SU-DHL-6 (cell line): ENCODE data around the gene IL17B.

ENCODE experiments used
- H2AFZ ChIP-seq: fragments of 200-600 bp; sonication (generic); 2 replicates; pipeline ENCODE4 v1.6.1; 2014; ENCODE audit warnings: low read depth, mild to moderate bottlenecking, moderate library complexity, mixed read lengths, antibody characterized with exemption, low read length; ENCODE audit not compliant: severe bottlenecking
- H3F3A ChIP-seq: fragments of 200-600 bp; shearing (Covaris generic); 2 replicates; pipeline ENCODE4 v1.6.0; 2016; ENCODE audit warnings: antibody characterized with exemption, mild to moderate bottlenecking; ENCODE audit not compliant: insufficient read depth
- H3K27ac ChIP-seq: fragments of 200-600 bp; sonication (generic); 2 replicates; pipeline ENCODE4 v1.5.1; 2016; ENCODE audit warnings: low read depth, mild to moderate bottlenecking, low read length, moderate library complexity, mixed read lengths
- H3K27me3 ChIP-seq: fragments of 200-600 bp; sonication (generic), shearing (Covaris generic); 2 replicates; pipeline ENCODE4 v1.6.0; 2014; ENCODE audit warnings: mild to moderate bottlenecking, low read length
- H3K36me3 ChIP-seq: fragments of 200-600 bp; sonication (generic); 2 replicates; pipeline ENCODE4 v1.6.1; 2014; ENCODE audit warnings: mild to moderate bottlenecking, low read length, mixed read lengths
- H3K4me2 ChIP-seq: fragments of 300-600, 200-600 bp; shearing (Covaris generic), sonication (generic); 2 replicates; pipeline ENCODE4 v1.6.0; 2014; ENCODE audit warnings: low read length, low read depth, mild to moderate bottlenecking; ENCODE audit not compliant: poor library complexity, severe bottlenecking
- H3K4me3 ChIP-seq: fragments of 200-600 bp; sonication (generic); 2 replicates; pipeline ENCODE4 v1.5.1; 2014; ENCODE audit warnings: antibody characterized with exemption, low read length, mild to moderate bottlenecking, mixed read lengths; ENCODE audit not compliant: insufficient read depth, poor library complexity, severe bottlenecking
- H3K79me2 ChIP-seq: fragments of 200-600 bp; sonication (generic); 2 replicates; pipeline ENCODE4 v1.6.1; 2014; ENCODE audit warnings: mild to moderate bottlenecking, low read length, moderate library complexity; ENCODE audit not compliant: insufficient read depth
- H3K9ac ChIP-seq: fragments of 200-600 bp; sonication (generic); 2 replicates; pipeline ENCODE4 v1.7.0; 2014; ENCODE audit warnings: mild to moderate bottlenecking, low read length
- H3K9me2 ChIP-seq: fragments of 200-600 bp; sonication (generic); replicated peaks from 2 replicates; pipeline ENCODE4 v1.6.1; 2014; ENCODE audit warnings: low read length; ENCODE audit not compliant: insufficient read depth
- H3K9me3 ChIP-seq: fragments of 200-600 bp; sonication (generic); 2 replicates; pipeline ENCODE4 v1.6.1; 2014; ENCODE audit warnings: low read length, mixed read lengths; ENCODE audit not compliant: insufficient read depth
- H4K20me1 ChIP-seq: fragments of 200-600 bp; sonication (generic); 2 replicates; pipeline ENCODE4 v1.6.1; 2014; ENCODE audit warnings: low read depth, mild to moderate bottlenecking, antibody characterized with exemption, low read length, moderate library complexity, mixed read lengths
- CTCF ChIP-seq: fragments of 200-600 bp; sonication (generic); IDR thresholded peaks from one replicate; pipeline ENCODE4 v1.5.1; 2017; ENCODE audit warnings: antibody characterized with exemption, mild to moderate bottlenecking, low read length, moderate library complexity; ENCODE audit not compliant: insufficient read depth, poor library complexity, severe bottlenecking
- EZH2phosphoT487 ChIP-seq: fragments of 200-600 bp; sonication (generic), shearing (Covaris generic); conservative IDR thresholded peaks from 2 replicates; pipeline ENCODE4 v1.6.1; 2018; ENCODE audit warnings: mild to moderate bottlenecking, antibody characterized with exemption, low read length, moderate library complexity, mixed read lengths

The IL17B gene

GRCh38 chr5:149372932-149373331 is 6.2 kb downstream of the IL17B start:
- Histone ChIP-seq H3F3A (no peaks in the 10 kb centered on the region), H3K9ac (no peak overlapping the region), H4K20me1 (no peaks in the 10 kb centered on the region), H3K9me3 (no peaks in the 10 kb centered on the region), H3K9me2 (no peaks in the 10 kb centered on the region), H3K36me3 (no peaks in the 10 kb centered on the region), H3K79me2 (no peaks in the 10 kb centered on the region), H2AFZ (no peak overlapping the region), H3K4me2 (no peak overlapping the region), H3K27me3 (no peaks in the 10 kb centered on the region), H3K4me3 (no peak overlapping the region), H3K27ac (no peak overlapping the region)
- TF ChIP-seq CTCF (no peak), EZH2phosphoT487 (no peak)

- Histone ChIP-seq H3K9me3 (no peaks in the 10 kb centered on the region), H3K9me2 (no peaks in the 10 kb centered on the region), H3F3A (no peaks in the 10 kb centered on the region), H3K4me2 (no peak overlapping the region), H3K27me3 (no peaks in the 10 kb centered on the region), H2AFZ (no peak overlapping the region), H3K4me3 (no peak overlapping the region), H4K20me1 (no peaks in the 10 kb centered on the region), H3K9ac (no peak overlapping the region), H3K79me2 (no peaks in the 10 kb centered on the region), H3K27ac (no peak overlapping the region), H3K36me3 (no peaks in the 10 kb centered on the region)
- TF ChIP-seq EZH2phosphoT487 = no peak
- no peak for TF ChIP-seq CTCF
Measured at GRCh38 chr5:149372076-149372795, 6.9 kb downstream of the IL17B start.

- no peaks in the 10 kb centered on the region for H4K20me1 ChIP-seq
- no peaks in the 10 kb centered on the region for H3K27me3 ChIP-seq
- H3K9me2 ChIP-seq = no peaks in the 10 kb centered on the region
- no peak for TF ChIP-seq EZH2phosphoT487
- TF ChIP-seq CTCF = peak; percentile 50
- no peaks in the 10 kb centered on the region for H3K79me2 ChIP-seq
- H2AFZ ChIP-seq = no peak overlapping the region
- no peak overlapping the region for H3K4me3 ChIP-seq
- no peak overlapping the region for H3K9ac ChIP-seq
- no peaks in the 10 kb centered on the region for H3K9me3 ChIP-seq
- H3K36me3 ChIP-seq = no peaks in the 10 kb centered on the region
- no peak overlapping the region for H3K4me2 ChIP-seq
- H3K27ac ChIP-seq = no peak overlapping the region
- no peaks in the 10 kb centered on the region for H3F3A ChIP-seq
Measured at GRCh38 chr5:149371296-149371962, 7.7 kb downstream of the IL17B start.
